ENCODE results near the gene SLC12A5.
A peak's percentile ranks its signal among the peaks of the same experiment; 100 is the strongest.

SLC12A5 gene

DNA sequence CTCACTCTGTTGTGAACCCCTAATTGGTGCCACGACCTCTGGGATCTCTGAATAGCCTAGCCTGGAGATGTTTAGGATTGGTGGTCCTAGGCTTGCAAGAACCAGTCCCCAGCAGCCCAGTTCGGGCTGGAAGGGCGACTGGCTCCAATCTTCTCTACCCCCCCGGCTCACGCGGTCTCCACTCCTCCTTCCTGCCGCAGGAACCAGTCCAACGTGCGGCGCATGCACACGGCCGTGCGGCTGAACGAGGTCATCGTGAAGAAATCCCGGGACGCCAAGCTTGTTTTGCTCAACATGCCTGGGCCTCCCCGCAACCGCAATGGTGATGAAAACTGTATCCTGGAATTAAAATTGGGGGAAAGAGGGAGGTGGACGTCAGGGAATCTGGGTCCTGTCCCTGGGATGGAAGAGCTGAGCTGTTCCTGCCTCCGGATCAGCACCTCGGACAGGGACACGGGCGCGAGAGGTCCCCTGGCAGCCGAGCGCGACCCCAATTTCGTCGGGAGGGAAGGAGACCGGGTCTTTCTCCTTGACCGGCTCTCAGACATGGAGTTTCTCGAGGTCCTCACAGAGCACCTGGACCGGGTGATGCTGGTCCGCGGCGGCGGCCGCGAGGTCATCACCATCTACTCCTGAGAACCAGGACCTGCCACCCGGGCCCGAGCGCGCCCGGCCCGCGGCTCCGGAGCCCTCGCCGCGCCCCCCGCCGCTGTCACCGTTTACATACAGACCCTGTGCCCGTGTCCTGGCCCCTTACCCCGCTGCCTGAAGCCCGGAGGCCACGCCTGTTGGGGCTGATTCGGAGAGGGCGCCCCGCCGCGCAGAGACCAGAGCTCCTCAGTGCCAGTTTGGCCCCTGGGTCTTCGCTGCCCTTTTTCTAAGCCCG is 28.2 kb downstream of the SLC12A5 start:
- DNase-seq = no peak

- peak; percentile 24 for DNase-seq
Observed at GRCh38 chr20:46057856-46058598, 29.0 kb downstream of the SLC12A5 start.

DNA sequence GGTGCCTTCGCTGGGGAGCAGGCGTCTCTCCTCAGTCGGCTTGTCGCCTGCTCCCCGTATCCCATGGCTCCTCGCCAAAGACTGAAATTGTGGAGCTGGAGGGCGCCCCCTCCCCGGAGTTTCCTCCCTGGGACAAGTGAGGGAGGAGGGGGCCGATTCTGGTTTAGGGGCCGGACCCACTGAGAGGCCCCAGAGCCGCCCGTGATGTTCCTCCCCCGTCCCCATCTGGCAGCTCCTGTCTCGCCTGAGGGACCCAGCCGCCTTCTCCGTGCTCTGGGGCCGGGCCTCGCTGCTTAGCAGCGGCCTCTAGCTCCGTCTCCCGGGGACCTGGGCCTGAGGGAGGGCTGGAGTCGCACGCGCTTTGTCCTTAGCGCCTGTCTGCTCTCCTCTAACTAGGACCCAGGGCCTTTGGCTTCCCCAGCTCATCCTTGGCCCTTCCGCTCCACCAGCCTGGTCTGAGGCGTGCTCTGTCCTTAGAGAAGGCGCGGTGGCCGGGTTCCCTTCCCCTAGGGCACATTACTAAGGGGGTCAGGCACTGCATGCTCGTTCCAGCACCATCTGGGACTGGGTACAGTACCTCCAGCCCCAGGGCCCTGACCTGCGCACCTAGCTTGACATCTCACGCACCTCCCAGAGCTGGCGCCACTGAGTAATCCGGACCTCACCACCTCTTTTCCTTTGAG is 29.7 kb downstream of the SLC12A5 start:
- DNase-seq = no peak

- no peak for DNase-seq
Observed at GRCh38 chr20:46060301-46060881, 31.4 kb downstream of the SLC12A5 start.

GRCh38 chr20:46060975-46061374 is 32.0 kb downstream of the SLC12A5 start:
- DNase-seq = no peak

- no peak for DNase-seq
Observed at GRCh38 chr20:46062151-46062550, 33.1 kb downstream of the SLC12A5 start.

DNA sequence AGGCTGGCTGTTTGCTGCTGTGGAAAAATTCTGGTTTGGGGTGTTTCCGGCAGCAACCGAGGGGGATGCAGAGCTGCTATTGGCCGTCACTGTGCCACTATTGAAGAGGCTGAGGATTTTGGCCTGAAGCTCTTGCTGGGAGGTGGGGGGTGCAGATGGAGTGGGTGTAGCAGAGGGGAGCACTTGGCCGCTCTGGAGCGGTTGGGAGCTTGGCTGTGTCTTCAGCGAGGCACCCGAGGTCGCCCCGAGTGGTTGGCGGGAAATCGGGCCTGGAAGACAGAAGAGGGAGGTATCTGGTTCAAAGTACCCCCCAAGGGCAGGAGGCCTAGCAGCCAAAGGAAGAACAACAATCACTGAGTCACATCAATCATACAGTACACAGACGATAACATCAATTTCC is 33.6 kb downstream of the SLC12A5 start:
- no peak for DNase-seq

DNA sequence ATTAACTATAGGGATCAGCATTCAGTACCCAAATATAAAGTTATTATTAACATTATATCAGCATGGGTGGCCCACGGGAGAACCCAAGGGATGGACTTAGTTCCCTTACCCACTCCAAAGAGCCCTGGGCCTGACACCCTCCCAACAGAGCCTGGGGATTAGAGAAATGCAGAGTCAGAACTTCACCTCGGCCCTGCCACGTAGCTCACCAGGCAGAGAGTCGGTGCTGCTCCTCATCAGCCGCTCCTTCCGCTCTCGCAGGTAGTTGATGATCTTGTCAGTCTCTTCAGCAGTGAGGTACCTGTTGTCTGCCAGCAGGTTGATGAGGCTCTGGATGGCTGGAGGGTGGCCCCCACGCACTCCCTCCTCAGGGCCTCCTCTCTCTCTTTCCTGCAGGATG is 34.1 kb downstream of the SLC12A5 start:
- DNase-seq = no peak

- no peak for DNase-seq
Observed at GRCh38 chr20:46063652-46064054, 34.6 kb downstream of the SLC12A5 start.

GRCh38 chr20:46065006-46065405 is 36.0 kb downstream of the SLC12A5 start:
- DNase-seq = no peak

DNA sequence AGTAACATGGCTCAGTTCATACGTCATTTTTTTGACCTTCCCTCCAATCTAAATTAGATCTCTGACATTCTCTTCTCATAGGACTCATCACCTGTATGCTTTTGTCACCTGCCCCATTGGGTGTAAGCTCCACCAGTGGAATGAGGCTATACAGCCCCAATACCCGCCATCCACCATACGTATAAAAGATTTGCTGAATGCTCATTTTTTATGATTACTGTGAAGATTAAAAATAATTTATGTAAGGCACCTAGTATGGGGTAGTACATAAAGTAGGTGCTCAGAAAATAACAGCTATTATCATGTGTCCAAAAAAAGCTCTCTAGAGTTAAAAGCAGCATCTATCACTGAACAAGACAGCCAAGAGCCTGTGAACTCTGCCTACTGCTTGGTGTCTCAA is 36.7 kb downstream of the SLC12A5 start:
- DNase-seq = no peak

- no peak for DNase-seq
Observed at GRCh38 chr20:46070215-46070900, 41.3 kb downstream of the SLC12A5 start.

DNA sequence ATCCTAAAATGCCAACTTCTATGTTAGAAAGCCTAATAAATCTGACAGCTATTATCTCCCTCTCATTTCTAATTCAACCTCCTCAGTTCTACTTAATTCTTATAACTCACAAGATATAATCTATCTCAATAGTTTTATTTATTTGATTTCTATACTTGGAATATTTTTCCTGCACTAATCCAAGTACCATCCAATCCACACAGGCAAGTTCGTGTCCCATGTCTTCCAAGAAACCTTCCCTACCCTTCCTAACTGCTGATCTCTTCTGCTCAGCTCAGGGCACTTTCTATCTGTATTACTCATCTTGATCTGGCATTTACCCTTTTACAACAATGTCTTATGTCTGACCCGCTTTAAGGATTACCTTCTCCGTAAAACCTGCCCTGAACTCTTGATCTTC is 42.6 kb downstream of the SLC12A5 start:
- no peak for DNase-seq

DNA sequence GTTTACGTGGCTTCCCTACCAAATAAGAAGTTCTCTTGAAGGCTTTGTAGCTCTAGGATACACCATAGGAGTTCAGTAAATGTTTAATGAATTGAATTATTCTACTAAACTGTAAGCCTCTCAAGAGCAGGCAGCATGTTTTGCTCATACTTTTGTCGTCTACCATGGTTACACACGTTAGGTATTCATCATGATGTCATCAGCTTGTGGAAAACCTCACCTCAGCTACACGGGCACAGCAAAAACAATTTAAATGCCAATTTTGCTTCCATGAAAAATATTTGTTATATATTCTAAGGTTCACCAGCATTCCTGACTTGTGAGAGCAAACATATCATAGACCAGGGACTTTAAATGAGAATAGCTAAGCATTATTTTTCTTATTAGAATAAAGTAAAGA is 44.0 kb downstream of the SLC12A5 start:
- no peak for DNase-seq

- no peak for DNase-seq
Observed at GRCh38 chr20:46073443-46073842, 44.4 kb downstream of the SLC12A5 start.

DNA sequence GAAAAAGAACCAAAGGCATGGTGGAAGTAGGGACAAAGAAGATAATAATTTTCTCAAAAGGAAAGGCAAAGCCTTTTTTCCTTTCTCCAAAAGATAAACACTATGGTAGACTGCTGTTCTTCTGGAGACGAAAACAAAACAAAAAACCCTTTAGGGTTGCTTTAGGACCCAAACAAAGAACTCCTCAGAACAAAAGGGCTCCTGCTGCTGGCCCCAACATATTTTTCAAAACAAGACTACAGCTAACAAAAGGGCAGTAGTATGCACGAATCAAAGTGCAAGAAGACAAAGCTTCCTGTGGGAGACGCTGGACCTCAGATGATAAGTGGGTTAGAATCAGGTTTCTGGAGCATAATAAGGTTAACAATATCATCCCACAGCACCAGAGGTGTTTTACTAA is 45.0 kb downstream of the SLC12A5 start:
- no peak for DNase-seq

DNA sequence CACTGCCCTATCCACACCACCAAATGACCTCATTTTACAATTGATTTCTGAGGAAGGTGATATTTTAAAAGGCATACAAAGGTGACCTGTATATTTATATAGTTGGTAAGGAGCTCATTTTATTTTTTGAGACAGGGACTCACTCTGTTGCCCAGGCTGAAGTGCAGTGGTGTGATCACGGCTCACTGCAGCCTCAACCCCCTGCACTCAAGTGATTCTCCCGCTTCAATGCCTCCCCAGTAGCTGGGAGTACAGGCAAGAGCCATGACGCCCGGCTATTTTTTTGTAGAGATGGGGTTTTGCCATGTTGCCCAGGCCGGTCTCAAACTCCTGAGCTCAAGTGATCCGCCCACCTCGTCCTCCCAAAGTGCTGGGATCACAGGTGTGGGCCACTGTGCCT is 47.8 kb downstream of the SLC12A5 start:
- DNase-seq = no peak

GRCh38 chr20:46077642-46078305 is 48.8 kb downstream of the SLC12A5 start:
- DNase-seq = no peak

DNA sequence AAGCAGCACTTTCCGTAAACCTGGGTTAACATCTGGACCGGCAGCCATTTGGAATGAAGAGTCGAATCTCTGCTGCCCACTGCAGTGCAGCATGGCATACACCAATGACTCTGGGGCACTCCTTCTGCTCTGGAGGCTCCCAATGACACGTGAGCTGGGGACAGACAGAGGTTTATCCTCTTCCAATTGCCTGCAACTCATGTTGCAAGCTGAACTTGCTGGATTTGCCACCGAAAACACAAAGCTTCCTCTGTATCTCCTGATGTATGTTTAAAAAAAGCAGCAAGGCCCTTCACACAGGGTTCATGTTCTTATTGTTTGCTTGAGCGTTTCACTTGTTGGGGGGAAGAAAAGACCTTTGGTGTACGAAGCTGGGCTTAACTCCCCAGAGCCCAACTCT is 49.9 kb downstream of the SLC12A5 start:
- DNase-seq = no peak

DNA sequence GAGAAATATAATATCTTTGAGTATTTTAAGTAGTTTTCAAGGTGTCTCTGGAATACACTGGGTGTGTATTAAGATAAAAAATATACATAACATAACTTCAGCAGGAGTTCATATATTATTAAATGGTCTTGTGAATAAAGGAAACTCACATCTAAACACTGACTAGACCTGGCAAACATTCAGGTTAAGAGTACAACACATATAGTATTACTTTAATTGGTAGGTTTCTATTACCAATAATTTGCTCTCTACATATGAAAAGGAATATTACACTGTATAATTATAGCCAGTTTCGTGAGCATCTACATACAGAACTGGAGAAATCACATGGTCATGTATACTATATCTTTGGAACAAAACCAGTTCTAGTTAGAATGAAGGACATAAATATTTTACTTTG is 52.1 kb downstream of the SLC12A5 start:
- no peak for DNase-seq

GRCh38 chr20:46083101-46083500 is 54.1 kb downstream of the SLC12A5 start:
- no peak for DNase-seq

- no peak for DNase-seq
Observed at GRCh38 chr20:46083531-46084061, 54.6 kb downstream of the SLC12A5 start.

Measured in activated CD8-positive, alpha-beta memory T cell treated with anti-CD3 and anti-CD28 coated beads, Interleukin-2, amount 50 U/mL, for 4 hours (primary cell).